Fibroblast of skin of right quadriceps (primary cell): ENCODE measurements around the gene UGT1A4.

Source experiments
- DNase-seq: peaks from one replicate; pipeline ENCODE4 v3.0.0-alpha.2; 2013

The UGT1A4 gene

DNA sequence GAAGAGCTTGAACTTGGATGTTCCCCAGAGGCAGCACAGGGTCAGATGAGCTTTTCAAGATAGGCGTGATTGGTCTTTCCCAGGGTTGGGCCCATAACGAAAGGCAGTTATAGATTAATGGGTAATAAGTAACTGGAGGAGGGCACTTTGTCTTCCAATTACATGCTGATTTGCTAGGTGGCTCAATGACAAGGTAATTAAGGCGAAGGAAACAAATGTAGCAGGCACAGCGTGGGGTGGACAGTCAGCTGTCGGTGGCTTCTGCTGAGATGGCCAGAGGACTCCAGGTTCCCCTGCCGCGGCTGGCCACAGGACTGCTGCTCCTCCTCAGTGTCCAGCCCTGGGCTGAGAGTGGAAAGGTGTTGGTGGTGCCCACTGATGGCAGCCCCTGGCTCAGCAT lies at the start of gene UGT1A4:
Gene UGT1A4, plus strand, starts transcription at position 185 of the 400 bp plus-strand sequence. Its CDS starts 85 bp downstream, at position 270.
- DNase-seq = no peak

DNA sequence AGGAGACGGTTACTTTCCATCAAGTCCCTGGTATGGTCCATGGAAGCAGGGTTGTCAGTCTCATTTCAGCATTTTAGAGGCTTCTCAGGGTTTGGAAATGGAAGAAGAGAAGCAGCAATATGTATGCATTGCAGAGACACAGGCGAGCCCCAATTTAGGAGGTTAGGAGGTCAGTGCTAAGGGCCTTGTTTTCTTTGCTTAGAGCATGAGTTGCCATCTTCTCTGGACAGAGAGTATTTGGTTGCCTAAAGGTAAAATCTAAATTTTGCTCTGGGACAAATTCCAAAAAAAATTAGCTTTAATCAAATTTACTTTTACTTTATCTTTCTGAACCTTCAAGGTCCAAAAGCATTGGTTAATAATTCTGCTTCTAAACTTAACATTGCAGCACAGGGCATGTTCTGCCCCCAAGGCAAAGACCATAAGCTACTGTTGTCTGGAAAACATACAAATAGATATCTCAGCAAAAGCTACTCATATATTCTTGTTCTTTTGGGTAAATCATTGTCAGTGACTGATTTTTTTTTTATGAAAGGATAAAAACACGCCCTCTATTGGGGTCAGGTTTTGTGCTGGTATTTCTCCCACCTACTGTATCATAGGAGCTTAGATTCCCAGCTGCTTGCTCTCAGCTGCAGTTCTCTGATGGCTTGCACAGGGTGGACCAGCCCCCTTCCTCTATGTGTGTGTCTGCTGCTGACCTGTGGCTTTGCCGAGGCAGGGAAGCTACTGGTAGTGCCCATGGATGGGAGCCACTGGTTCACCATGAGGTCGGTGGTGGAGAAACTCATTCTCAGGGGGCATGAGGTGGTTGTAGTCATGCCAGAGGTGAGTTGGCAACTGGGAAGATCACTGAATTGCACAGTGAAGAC lies 47.0 kb upstream of the UGT1A4 start, which contains the start of gene UGT1A9:
Gene UGT1A9, plus strand, starts transcription at position 609 of the 872 bp plus-strand sequence. Its CDS starts 37 bp downstream, at position 646.
- no peak for DNase-seq

DNA sequence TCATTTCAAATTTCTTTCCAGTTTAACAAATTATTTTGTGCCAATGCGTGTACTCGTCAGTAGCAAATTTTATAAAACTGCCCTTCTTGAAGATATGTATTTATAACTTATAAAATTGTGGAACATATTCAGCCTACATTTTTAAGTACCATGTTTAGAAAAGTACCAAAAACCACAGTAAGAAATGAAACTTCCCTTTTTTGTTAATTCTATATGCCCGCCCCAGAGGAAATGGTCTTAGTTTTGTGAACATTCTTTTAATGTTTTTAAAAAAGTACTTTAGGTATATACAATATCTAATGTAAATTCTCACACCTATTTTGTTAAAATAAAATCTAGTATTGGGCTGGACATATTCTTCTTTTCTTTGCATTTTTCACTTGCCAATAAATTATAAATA lies 45.6 kb upstream of the UGT1A4 start:
- no peak for DNase-seq

DNA sequence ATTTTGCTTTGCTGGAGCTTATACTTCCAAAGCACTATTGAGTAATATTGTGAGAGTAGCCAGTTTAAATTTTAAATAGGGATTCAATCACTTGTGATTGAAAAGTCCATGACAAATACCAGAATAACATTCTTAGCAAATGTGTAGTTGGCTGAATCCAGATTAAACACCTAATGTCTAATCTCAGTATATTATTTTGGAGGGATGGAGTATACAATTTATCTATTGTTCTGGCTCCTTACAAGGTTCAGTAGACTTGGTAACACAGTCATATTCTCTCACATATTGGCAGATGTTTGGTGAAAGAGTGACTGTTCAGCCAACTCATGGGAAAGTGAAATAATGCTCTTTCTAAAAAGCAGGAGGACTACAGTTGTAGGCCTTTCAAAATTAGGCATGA lies 44.6 kb upstream of the UGT1A4 start:
- DNase-seq = no peak

DNA sequence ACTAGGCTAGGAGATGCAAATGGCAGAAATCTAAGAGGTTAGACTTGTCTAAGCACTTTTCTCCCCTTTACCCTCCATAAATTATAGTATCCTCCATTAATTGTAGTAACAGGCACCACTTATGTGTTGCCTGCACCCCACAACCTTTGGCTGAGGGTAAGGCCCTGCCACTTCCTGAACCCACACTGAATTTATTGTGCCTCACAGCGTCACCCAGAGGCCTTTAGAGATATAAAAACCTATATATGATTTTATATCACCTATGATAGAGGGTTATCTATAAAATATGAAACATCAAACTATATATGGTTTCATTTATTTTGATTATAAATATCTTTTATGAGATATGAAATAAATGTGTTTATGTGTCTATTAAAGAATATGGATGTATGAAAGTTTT lies 44.2 kb upstream of the UGT1A4 start:
- DNase-seq = no peak

DNA sequence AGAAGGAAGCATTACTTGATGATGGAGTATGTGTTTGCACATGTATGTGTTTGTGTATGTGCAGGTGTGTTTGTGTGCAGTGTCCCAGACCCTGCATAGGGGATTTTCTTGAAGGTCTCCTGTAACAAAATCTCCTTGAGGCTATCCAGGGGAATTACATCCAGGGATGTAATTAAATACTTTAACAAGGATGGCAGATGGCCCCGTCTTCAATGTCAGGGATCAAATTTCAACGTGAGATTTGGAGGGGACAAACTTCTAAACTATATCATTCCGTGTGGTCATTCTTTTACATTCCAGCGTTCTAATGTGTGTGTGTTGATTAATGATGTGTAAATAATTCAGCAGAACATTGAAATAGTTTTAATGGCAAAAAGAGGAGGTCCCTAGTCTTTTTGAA lies 43.5 kb upstream of the UGT1A4 start:
- DNase-seq = no peak

DNA sequence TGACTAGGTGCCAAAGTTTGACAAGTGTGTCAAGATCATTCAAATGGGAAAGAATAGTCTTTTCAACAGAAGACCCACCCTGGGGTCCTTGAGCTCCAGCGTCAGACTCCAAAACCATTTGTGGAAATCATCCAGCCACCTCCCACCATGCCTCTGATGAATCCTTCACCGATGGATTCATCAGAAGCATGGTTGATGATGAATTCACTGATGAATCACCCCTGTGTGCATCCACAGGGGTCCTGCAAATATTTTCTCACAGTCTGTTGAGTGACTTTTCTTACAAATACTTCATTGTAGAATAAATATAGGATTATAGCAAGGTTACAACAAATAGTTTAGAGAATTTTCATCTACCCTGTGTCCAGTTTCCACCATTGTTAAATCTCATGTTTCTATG lies 42.5 kb upstream of the UGT1A4 start:
- DNase-seq = no peak

DNA sequence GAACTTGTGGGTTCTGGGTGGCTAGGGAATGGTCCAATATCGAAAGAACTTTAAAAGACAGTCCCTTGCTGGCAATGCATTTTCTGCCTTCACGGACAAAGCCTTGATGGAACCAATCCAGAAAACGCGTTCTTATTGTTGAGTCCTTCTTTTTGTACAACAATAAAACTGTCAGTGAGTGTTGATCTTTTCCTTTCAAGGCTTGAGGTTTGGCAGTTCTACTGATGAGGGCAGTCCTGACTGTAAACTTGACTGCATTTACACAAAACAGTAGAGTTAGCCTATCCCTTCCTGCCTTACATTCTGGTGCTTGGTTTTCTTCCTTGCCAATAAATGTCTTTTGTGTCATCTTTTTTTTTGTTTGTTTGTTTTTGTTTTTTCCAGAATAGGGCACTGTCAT lies 39.3 kb upstream of the UGT1A4 start:
- no peak for DNase-seq

DNA sequence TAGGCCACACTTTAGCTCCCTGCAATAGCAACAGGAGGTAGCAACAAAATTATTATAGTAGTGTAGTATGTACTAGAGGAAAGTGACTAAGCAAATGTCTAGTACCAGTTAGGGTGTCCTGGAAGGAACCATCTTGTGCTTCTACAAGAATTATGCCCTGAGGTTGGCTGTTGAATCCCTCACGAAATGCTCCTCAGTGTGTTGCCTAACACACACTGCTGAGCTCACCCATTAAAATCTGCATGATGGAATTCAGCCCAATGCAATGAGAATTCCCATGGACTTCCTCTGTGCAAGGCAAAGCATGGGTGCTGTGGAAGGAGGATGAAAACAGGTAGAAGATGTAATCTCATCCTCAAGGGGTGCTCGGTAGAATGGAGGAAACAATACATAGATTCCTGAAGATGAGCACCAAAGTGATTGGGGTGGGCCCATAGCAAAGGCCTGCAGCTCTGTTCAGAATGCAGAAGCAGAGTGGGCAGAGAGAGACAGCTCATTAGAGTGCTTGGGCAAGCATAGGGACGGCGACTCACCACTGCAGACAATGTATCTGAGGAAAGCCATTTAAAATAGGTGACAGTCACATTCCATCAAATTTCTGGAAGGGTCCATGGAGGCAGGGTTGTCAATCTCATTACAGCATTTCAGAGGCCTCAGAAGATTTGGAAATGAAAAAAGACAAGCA lies 38.0 kb upstream of the UGT1A4 start:
- no peak for DNase-seq

DNA sequence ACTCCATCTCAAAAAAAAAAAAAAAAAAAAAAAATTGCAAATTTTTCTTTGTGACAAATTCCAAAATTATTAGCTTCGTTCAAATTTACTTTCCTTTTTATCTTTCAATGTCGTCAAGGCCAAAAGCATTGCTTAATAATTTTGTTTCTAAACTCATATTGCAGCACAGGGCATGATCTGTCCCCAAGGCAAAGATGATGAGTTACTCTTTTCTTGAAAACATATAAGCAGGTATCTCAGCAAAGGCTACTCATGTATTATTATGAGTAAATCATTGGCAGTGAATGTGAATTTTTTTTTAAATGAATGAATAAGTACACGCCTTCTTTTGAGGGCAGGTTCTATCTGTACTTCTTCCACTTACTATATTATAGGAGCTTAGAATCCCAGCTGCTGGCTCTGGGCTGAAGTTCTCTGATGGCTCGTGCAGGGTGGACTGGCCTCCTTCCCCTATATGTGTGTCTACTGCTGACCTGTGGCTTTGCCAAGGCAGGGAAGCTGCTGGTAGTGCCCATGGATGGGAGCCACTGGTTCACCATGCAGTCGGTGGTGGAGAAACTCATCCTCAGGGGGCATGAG lies 36.9 kb upstream of the UGT1A4 start, which contains the start of gene UGT1A7:
Gene UGT1A7, plus strand, starts transcription at position 381 of the 579 bp plus-strand sequence. Its CDS starts 37 bp downstream, at position 418.
- no peak for DNase-seq

DNA sequence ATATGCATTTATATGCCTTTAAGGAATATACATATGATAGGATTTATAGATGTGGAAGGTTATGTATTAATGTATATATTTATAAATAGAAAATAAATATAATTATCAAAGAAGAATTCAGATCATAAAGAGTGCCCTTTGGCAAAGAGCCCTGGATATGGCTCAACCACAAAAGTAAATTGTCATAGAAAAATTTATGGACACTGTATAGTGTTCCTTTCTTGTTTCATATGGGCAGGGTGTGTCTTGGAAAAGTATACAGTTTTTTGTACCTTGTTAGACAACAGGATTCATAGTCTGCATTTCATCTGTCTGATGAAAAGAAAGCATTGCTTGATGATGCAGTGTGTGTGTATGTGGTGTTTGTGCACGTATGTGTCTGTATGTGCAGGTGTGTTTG lies 33.9 kb upstream of the UGT1A4 start:
- no peak for DNase-seq

DNA sequence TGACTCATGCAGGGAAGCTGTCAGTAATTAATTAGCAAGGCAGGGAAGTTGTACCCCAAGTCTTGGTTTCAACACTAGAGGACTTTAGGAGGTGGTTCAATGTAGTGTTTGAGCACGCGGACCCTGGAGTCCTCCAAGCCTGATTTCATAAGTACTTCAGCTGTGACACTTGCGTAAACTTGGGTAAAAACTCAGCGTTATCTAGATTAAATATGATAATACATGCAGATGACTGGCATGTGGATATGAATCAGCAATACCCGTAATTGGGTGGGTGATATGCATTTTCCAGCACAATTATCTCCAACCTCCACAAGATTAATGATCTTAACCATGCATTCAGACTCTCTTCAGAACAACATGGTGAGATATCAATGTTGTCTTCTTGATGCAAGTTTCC lies 31.6 kb upstream of the UGT1A4 start:
- no peak for DNase-seq

DNA sequence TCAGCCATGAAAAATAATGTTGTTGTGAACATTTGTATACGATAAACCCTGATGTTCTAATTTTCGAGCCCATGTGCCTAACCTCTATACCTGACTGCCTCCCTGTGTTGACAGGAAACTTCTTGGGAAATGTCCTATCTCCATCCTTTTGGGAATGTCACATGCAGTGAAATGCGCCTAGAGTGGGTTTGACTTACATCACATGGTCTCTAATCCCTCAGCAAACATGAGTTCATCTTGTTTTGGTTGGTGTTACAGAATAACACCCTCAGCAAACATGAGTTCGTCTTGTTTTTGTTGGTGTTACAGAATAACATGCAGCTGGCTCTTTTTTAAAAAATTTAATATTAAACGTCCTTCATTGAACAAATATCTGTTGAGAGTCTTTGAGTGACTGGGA lies 30.2 kb upstream of the UGT1A4 start:
- DNase-seq = no peak

DNA sequence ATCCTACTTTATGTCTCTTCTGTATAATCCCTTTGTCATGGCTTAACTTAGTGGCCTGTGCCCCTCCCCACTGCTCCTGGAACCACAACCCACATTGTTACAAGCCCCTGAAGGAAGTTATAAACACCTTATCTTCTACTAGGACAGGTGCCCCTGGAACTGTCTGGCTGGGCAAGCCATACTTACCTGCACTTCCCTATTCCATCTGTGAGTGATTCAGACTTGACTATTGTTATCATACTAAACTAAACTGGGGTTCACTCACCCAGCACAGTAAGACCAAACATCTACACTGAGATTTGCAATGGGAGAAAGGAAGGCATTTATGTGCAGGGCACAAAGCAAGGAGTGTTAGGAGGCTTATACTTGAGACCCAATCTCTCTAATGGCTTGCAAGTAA lies 29.5 kb upstream of the UGT1A4 start:
- no peak for DNase-seq

DNA sequence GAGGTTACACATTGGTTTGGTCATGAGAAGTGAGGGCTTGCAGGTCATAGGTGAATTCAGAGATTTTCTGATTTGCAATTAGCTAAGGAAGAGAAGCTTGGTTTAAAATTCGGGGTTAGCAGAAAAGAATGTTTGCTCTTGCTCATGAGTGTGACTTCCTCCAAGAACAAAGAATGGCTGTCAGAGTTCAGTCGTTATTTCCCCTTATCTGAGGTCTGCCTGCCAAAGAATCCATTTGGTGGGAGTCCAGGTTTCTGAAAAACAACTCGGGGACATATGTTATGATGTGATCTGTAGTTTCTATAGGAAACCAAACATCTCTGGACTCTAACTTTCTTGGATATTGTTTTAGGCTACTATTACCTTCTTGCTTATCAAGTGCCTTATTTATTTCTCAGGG lies 29.0 kb upstream of the UGT1A4 start:
- DNase-seq = no peak

DNA sequence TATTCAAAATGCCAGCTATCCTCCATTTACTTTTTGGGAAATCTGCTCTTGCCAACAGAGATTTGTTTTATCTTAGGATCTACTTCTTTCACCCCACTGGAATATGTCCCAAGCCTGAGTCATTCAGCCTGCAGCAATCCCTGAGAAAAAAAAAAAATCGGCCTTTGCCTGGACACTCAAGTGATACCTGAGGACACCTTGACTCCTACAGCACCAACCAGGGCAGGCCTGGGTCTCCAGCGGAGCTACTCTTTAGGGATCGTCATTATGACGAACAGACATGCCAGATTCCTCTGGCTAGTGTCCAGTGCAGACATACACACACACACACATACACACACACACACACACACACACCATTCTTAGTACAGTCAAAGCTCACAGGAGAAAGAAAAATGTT lies 28.1 kb upstream of the UGT1A4 start:
- DNase-seq = no peak

DNA sequence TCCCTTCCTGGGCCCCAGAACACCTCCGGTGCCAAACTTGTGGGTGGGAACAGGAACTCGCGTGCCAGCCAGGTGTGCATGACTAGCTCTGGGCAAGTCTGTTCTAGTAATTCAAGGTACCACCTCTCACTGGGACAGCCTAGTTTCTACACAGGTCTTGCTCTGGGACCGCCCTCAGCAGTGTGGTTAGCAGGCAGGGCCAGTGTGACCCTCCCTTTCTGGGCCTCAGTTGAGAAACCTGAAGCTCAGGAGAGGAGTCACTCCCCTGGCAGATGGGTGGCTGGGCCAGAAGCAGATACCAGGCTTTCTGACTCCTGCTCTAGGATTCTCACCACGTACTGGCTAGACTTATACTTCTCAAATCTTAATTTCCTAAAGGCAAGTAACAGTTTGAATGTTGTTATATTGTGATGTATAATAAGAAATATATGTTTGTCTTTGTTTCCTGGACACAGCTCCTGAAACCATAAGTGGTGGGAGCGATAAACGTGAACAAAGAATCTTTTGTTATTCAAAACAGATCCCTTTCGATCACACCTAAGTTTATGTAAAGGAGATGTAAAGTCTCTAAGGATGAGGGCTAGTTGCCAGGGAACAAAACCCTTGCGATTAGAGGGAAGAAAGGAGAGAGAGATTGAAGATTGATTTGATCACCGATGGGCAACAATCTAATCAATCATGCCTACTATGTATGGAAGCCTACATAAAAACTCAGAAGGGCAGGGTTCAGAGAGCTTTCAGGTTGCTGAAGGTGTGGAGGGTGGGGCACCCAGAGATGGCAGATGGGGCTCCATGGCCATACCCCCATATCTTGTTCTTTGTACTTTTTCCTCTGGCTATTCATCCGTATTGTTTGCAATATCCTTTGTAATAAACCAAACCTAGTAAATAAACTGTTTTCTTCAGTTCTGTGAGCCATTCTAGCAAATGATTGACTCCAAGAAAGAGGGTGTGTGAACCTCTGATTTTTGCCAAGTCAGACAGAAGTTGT lies 26.8 kb upstream of the UGT1A4 start:
- no peak for DNase-seq

DNA sequence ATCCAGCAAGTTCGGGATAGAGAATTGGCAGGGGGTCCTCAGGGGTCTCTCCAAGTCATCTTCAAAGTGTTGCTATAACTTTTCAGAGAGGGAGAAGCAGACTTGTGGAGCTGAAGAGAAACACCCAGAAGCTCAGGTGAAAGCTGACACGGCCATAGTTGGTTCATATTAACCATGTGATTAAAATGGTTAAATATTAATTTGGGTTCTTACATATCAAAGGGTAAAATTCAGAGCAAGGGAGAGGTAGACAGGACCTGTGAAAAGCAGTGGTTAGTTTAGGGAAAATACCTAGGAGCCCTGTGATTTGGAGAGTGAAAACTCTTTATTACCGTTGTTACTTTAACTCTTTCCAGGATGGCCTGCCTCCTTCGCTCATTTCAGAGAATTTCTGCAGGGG lies 25.9 kb upstream of the UGT1A4 start, which contains the start of gene UGT1A6:
Gene UGT1A6, plus strand, starts transcription at position 243 of the 400 bp plus-strand sequence. Its CDS starts 115 bp downstream, at position 358.
- no peak for DNase-seq

DNA sequence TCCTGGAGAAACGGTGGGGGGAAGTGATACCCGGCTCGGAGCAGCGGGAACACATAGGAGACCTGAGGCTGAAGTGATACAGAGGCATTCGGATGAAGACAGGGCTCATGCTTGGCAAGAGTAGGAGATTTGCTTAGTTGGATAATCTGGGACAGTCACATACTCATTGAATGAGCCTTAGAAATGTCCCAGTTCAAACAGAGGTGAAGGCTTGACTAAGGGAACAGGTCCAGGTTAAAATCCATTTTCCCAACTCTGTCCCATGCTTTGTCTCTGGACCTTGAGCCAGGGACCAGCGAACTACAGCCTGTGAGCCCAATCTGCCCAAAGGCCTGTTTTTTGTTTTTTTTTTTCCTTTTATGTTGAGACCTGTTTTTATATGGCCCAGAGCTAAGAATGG lies 24.6 kb upstream of the UGT1A4 start:
- no peak for DNase-seq

DNA sequence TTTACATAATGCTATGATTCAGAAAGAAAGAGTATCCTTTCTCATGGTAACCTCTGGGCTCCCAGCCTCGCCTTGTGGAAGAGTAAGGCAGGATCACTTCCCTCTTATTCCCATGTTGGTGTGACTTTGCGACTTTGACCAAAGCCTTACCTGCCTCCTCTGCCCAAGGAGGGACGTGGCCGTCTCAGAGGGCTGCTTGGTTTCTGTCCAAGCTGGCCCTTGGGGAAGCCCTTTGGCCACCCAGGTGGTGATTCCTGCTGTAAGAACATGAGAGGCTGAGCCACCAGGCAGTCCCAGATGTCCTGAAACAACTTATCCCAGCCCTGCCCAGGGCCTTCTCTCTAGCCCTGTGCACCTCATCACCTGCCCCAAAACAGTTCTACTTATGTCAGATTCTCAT lies 19.8 kb upstream of the UGT1A4 start:
- no peak for DNase-seq

DNA sequence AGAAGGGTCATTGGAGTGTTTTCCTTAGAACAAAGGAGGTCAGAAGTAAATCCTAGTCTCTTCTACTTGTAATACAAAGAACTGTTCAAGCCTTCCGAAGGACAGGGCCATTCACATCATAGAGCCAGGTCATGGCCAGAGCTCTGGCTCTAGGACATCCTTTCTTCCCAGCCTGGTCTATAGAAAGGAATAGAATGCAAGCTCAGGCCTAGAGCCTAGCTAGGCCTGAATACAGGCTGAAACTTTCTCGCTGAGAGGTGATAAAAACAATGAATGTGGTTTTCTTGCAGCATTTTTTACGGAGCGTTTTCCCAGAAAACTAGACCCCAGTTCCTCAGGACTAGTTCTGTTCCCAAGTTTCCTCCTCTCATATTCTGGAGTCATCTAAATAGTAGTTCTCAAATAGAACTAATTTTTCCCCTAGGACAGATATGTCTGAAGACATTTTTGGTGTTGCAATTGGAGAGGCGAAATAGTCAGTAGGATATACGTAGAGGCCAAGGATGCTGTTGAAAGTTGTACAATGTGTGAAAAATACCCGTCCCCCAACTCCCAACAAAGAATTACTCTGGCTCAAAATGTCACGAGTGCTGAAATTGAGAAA lies 19.0 kb upstream of the UGT1A4 start:
- no peak for DNase-seq
